NCI-H1930 (cell line): ENCODE data around the gene ATP2B3.

Experiments
- DNase-seq, 2 experiments: peaks; one replicate each; lab custom pipeline; 2025; lab: John Stamatoyannopoulos, UW

ATP2B3 gene

GRCh38 chrX:153488231-153488914 is 29.1 kb upstream of the ATP2B3 start:
- no peak for DNase-seq

DNA sequence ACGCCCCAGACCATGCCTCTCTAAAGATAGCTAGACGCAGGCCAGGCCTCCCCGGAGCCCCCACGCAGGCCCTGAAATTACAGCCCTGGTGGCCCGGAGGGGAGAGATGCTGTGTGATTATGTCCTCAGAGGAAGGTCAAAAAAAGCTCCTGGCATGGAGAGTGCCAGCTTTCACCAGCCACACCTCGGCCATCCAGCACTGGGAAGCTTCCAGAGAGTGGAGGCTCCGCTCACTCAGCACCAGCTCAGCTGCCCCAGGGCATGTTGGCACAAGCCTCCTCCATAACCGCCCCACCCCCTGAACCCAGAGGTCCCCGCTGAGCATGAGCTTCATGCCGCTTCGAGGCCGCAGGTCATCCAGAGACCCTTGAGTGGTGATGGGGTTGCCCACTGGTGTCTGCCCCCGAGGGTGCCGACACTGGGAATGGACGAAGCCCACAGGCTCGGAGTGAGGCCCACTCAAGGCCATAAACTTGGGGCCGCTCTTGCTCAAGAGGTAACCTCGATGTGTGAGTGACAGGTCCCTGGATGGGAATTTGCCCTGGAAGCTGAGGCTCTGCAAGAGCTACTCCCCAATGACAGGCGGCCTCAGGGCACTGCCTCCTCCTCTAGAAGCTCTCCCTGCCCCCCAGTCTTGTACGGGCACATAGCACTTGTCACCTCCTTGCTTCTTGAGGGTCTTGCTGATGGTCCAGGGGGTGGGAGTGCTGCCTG is 27.1 kb upstream of the ATP2B3 start:
- DNase-seq: no peak

- DNase-seq: no peak
Measured at GRCh38 chrX:153491351-153491914, 26.0 kb upstream of the ATP2B3 start.

DNA sequence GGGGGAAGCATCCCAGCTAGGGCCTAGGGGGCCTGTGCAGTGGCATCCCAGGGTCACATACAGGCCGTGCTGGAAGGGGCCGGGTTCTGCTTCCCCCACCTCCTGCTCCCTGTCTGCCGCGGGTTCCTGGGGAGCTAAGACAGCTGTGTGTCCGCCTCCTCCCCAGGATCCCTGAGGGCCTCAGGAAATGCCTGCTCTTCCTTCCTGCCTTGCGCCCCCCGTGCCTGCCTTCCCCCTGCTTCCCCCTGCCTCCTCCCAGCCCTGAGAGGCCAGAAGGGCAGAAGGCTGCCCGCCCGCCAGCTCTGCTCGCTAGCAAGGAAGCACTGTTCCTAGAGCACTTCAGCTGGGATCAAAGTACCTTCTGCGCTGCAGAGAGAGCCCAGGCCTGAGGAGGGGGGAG is 25.5 kb upstream of the ATP2B3 start:
- DNase-seq: no peak

DNA sequence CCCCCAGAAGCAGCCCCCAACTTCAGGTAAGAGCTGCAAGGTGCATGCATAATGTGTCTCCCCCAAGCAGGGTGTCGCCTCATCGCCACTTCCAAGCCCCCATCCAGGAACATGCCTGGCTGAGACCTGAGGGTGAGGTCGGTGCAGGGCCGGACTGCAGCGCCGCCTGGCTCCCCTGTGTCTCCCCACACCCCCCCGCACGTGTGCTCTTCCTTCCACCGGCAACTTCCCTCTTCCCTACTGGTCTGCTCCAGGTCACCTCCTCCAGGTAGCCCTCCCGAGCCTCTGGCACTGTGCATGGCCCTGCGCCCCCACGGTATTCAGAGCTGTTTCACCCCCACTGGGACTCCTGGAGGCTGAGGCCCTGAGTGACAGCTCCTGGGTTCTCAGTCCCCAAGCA is 24.9 kb upstream of the ATP2B3 start:
- DNase-seq: no peak

GRCh38 chrX:153493085-153493484 is 24.4 kb upstream of the ATP2B3 start:
- no peak for DNase-seq

DNA sequence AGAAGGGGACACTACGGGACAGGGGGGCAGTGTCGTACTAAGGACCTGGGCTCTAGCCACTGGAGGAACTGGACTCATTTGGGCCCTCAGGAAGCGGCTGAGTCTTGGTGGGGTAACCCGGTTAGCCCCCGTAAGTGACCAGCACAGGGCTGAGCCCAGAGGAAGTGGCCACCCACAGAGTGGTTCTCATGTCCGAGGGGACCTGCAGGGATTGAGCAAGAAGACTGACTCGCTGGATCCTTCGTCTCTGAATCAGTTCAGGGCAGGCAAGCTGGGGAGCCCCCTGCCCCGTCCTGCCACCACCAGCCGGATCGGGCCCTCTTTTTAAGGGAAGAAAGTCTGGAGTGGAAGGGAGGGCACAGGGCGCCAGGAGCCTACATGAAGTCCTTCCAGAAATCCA is 23.4 kb upstream of the ATP2B3 start:
- no peak for DNase-seq

- no peak for DNase-seq
Measured at GRCh38 chrX:153494541-153495361, 22.7 kb upstream of the ATP2B3 start, which contains the start of gene BGN. Gene BGN, plus strand, starts transcription at chrX:153494980. Its CDS starts 9,652 bp downstream, at chrX:153504632.

DNA sequence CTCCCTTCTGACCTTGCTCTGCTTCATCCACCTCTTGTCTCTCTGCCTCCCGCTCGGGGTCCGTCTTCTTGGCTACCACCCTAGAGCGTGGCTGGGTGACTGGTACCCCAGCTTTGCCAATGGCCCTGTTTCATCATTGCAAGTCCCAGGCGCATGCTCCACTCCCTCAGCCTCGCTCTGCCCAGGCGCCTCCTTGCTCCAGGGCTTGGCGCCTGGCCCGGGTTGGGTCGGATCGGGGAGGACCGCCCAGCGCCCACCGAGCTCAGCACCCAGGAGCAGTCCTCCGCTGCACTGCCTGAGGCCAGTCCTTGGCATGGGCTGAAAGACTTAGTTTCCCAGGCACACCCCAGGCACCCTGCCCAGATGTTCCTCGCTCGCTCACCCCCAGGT is 22.1 kb upstream of the ATP2B3 start:
- DNase-seq: no peak

DNA sequence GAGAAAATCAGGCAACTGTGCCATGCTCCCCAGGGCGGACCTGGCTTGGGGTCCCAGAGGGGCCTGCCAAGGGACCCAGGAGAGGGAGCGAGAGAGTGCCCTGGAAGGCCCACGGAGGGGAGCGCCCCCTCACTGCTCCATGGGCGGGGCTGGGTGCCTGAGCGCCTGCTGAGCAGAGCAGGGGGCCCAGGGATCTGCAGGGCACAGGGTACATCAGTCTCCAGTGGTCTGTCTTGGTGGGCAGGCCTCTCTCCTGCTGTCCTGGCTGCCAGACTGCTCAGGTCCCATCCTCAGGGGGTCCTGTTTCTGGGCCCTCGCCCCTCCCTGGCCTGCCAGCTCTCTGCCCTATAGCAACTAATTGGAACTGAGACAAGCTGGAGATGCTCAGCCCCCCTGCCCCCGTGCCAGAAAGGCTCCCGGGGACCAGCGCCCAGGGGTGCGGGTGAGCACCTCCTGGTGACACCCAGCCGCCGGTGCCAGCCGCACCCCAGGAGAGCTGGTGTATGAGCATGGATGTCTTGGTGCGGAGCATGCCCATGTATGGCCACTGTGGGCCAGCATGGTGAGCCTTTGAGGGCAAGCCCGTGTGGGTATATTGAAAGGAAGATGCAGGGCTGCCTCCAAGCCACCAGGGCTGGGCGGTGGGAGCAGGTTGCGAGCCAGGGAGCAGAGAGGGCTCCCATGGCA is 21.4 kb upstream of the ATP2B3 start:
- DNase-seq: no peak

GRCh38 chrX:153496590-153496959 is 20.9 kb upstream of the ATP2B3 start:
- no peak for DNase-seq

DNA sequence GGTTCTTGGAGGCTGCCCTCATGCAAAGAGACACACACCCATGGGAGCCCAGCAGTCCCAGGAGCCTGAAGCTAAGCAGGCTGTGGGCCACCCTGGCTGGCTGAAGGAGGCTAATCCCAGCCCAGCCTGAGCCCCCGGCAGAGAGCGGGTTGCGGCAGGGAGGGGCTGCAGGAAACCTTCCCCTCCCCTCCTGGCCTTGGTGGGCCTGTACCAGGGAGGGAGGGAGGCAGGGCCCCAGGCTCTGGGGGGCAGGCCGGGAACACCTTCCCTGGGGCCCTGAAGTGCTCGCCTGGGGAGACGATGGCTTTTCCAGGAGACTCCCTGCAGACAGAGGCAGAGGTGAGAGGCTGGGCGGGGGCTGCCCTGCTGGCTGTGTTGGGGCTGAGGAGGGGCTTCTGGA is 19.0 kb upstream of the ATP2B3 start:
- no peak for DNase-seq

GRCh38 chrX:153499341-153499740 is 18.1 kb upstream of the ATP2B3 start:
- DNase-seq: no peak

GRCh38 chrX:153499876-153500275 is 17.6 kb upstream of the ATP2B3 start:
- DNase-seq: no peak

DNA sequence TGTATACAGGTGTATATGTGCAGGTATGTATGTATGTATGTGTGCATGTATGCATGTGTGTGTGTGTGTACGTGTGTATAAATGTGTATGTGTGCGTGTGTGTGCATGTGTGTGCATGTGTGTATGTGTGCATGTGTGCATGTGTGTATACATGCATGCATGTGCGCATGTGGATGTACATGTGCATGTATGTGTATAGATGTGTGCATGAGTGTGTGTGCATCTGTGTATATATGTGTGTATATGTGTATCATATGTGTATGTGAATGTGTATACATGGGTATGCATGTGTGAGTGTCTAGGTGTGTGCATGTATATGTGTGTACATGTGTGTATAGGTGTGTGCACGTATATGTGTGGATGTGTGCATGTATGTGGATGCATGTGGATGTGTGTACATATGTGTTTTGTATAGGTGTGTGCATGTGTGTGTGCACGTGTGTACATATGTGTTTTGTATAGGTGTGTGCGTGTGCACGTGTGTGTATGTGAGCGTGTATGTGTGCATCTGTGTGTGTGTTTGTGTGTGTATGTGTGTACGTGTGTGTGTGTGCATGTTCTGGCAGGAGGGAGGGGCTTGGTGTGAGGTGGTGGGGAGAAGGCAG is 16.7 kb upstream of the ATP2B3 start:
- no peak for DNase-seq

DNA sequence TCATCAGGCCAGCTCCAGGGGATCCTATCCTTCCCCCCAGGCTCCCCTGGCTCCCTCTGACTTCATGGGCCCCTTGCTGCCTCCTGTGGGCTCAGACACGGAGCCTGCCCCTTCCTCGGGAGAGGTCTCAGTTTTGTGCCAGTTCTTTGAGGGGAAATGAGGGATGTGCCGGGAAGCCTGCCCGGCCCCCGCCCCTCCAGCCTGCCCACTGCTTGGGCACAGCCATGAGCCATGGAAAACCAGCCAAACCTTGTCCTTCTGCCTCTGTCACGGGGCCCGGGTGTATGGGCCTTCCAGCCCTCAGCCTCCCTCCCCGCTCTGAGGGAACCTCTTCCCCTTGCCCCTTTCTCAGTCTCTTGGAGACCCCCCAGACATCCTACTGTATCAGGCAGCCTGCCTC is 15.9 kb upstream of the ATP2B3 start:
- no peak for DNase-seq

- DNase-seq: no peak
Measured at GRCh38 chrX:153502131-153502530, 15.3 kb upstream of the ATP2B3 start.

DNA sequence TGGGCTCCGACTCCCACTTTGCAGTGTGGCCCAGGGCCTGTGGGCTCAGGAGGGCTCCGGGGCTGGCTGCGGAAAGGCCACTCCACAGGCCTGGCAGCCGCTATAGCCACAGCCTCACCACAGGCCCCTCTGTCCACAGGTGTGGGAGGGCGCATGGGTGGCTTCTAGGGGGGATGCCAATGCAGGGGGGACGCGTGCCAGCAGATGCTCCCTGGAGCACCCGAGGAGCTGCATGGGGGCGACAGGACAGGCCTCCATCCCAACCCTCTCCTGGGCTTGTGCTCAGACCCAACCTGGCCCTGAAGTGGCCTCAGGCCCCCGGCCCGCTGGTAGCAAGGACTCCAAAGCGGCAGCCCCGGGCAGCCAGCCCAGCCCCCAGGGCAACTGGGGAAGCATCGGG is 14.6 kb upstream of the ATP2B3 start:
- no peak for DNase-seq

DNA sequence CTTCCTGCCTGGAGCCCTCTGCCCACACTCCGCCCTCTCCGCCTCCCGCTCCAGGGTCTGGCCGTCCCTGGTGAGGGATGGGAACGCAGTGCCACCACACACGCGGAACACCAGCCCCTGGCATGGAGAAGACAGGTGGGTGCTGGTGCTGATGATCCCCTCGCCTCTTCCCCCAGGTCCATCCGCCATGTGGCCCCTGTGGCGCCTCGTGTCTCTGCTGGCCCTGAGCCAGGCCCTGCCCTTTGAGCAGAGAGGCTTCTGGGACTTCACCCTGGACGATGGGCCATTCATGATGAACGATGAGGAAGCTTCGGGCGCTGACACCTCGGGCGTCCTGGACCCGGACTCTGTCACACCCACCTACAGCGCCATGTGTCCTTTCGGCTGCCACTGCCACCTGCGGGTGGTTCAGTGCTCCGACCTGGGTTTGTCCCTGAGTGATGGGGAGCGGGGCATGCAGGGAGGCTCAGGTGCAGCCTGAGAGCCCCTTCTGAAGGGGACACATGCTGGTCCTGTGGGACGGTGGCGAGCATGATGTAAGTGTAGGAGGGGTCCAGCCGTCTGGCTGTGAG is 12.9 kb upstream of the ATP2B3 start:
- DNase-seq: no peak

DNA sequence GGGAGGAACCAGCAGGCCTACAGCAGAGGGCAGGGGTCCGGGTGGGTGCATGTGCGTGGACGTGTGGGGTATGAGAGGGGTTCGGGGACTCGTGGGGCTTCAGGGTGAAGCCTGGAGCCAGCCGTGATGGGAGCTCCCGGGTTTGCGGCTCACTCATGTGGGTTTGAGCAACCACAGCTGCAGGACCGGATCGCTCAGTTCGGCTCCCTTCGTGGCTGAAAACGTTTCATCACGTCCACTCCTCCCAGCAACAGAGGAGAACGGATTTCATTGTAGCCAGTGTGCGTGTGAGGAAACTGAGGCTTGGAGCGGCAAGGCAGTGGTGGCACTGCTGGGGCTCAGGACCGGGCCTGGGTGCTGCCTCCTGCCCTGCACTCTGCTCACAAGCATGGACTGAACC is 12.1 kb upstream of the ATP2B3 start:
- DNase-seq: no peak

GRCh38 chrX:153507484-153508178 is 9.8 kb upstream of the ATP2B3 start:
- peak; percentile 45 to 62 for DNase-seq
